Caco-2 (cell line): ENCODE data around the gene COMMD9. TPM values are rescaled to one million over a fixed set of nuclear protein-coding genes. Genes with fewer than 3 reads are reported as not detected.

Experiments used
- BruUV-seq: library from RNA; stranded (reverse); fragments of 400-500 nt; replicated peaks from 2 replicates; lab custom pipeline; 2021; lab: Mats Ljungman, UMichigan
- CTCF ChIA-PET: fragments of 300-600 bp; sonication (Branson Sonifier 250); formaldehyde crosslinking; loops from one replicate; lab custom pipeline; 2022; ENCODE audit warnings: antibody characterized with exemption; lab: Charles Lee
- POLR2A ChIA-PET: fragments of 300-600 bp; sonication (Branson Sonifier 250); formaldehyde crosslinking; loops from one replicate; lab custom pipeline; 2022; ENCODE audit warnings: antibody characterized with exemption; lab: Charles Lee
- DNase-seq, 2 experiments: peaks; one replicate each; pipeline versions ENCODE4 v3.0.0 to v3.0.0-alpha.2; 2020 to 2022
- H3K27me3 ChIP-seq: replicated peaks from 2 replicates; pipeline ENCODE4 v1.6.0; 2011; ENCODE audit warnings: low read length; ENCODE audit not compliant: control insufficient read depth, insufficient read depth
- H3K36me3 ChIP-seq: 2 replicates; pipeline ENCODE4 v1.5.1; 2011; ENCODE audit warnings: low read length; ENCODE audit not compliant: control insufficient read depth, insufficient read depth
- H3K4me1 ChIP-seq: fragments of 250-450 bp; sonication (Bioruptor Pico); 2 replicates; pipeline ENCODE4 v1.5.1; 2020; ENCODE audit warnings: mild to moderate bottlenecking
- H3K4me3 ChIP-seq: 2 replicates; pipeline ENCODE4 v1.5.1; 2011; ENCODE audit warnings: low read depth, mild to moderate bottlenecking, control low read depth, low read length
- H3K9me3 ChIP-seq: fragments of 250-450 bp; sonication (Bioruptor Pico); 2 replicates; pipeline ENCODE4 v1.5.1; 2020; ENCODE audit warnings: mild to moderate bottlenecking, moderate library complexity
- H3K27ac Mint-ChIP-seq: one replicate; pipeline ENCODE4 v1.8.0; 2022; ENCODE audit warnings: mixed read lengths; ENCODE audit not compliant: unreplicated experiment
- H3K27me3 Mint-ChIP-seq: one replicate; pipeline ENCODE4 v1.8.0; 2022; ENCODE audit warnings: mixed read lengths; ENCODE audit not compliant: insufficient read depth, unreplicated experiment
- H3K36me3 Mint-ChIP-seq: one replicate; pipeline ENCODE4 v1.8.0; 2022; ENCODE audit warnings: mild to moderate bottlenecking, mixed read lengths; ENCODE audit not compliant: insufficient read depth, unreplicated experiment
- H3K4me1 Mint-ChIP-seq: one replicate; pipeline ENCODE4 v1.8.0; 2022; ENCODE audit warnings: low read depth, mixed read lengths; ENCODE audit not compliant: unreplicated experiment
- H3K4me3 Mint-ChIP-seq: one replicate; pipeline ENCODE4 v1.8.0; 2022; ENCODE audit warnings: mild to moderate bottlenecking, moderate library complexity, mixed read lengths; ENCODE audit not compliant: unreplicated experiment
- H3K9me3 Mint-ChIP-seq: one replicate; pipeline ENCODE4 v1.8.0; 2022; ENCODE audit warnings: mixed read lengths; ENCODE audit not compliant: unreplicated experiment
- CTCF ChIP-seq, 2 experiments: fragments of 200-600 bp in 1 of 2; IDR thresholded peaks; 1 replicate in 1 of 2; 2 replicates in 1 of 2; pipeline versions ENCODE4 v1.5.1 to v1.8.0; 2011 to 2022; ENCODE audit warnings: antibody characterized with exemption in 1 of 2, control low read depth in 1 of 2, inconsistent platforms in 1 of 2, low read depth in 1 of 2, low read length in 1 of 2, mild to moderate bottlenecking in 1 of 2, moderate library complexity in 1 of 2; ENCODE audit not compliant: insufficient read depth in 1 of 2, severe bottlenecking in 1 of 2, unreplicated experiment in 1 of 2
- intact Hi-C: fragments of 100-400 bp; cut with micrococcal nuclease; formaldehyde crosslinking; loops from one replicate; pipeline ENCODE4 v1.10.0; 2022; ENCODE audit not compliant: unreplicated experiment
- total RNA-seq: library from RNA; stranded (reverse); gene quantifications from 2 replicates; pipeline ENCODE4 v1.2.3, GENCODE V29; 2022

Gene COMMD9
- total RNA-seq, 1 experiment from 2014 or later, result 46.9 TPM

- peak; percentile 21 to 63 for TF ChIP-seq CTCF (IDR thresholded peaks at IDR 0.05; ENCODE audit: insufficient read depth in 1 of 2, low read depth in 1 of 2, low read length in 1 of 2, severe bottlenecking in 1 of 2, unreplicated experiment in 1 of 2)
- intact Hi-C loops, result loop anchor here (1.0 kb wide), 2 partner anchors 186 to 200 kb away; no protein-coding TSS in a partner anchor
- Histone ChIP-seq H3K27me3 (no peaks in the 10 kb centered on the region), H3K9me3 (no peaks in the 10 kb centered on the region), H3K4me3 (no peak overlapping the region), H3K4me1 (no peaks in the 10 kb centered on the region), H3K36me3 (no peaks in the 10 kb centered on the region)
- ChIA-PET POLR2A (no interaction called here), CTCF (interaction anchor here (1.4 to 2.1 kb wide), 2 partner anchors 187 to 201 kb away, joined by 8 to 20 read pairs; no protein-coding TSS in a partner anchor)
- Mint-ChIP-seq H3K4me1 (peaks cover 15% of the 10 kb centered on the region), H3K27ac (no peak overlapping the region), H3K4me3 (no peak overlapping the region), H3K36me3 (peaks cover 9% of the 10 kb centered on the region), H3K27me3 (peaks cover 19% of the 10 kb centered on the region), H3K9me3 (no peaks in the 10 kb centered on the region)
- DNase-seq, result peak in 1 of 2 experiments; percentile 32
- BruUV-seq, result no TSS peak
These were observed 3.1 kb upstream of the COMMD9 start for GRCh38 chr11:36292311-36292722.

GRCh38 chr11:36288442-36289225, 590 bp downstream of the COMMD9 start:
- BruUV-seq, result TSS peak; percentile 62
- POLR2A ChIA-PET, result interaction anchor here (0.5 to 0.6 kb wide), 2 partner anchors 93 to 152 kb away, joined by 3 to 4 read pairs; no protein-coding TSS in a partner anchor
- CTCF ChIA-PET, result interaction anchor here (0.7 to 1.5 kb wide), 4 partner anchors 16 to 467 kb away, joined by 3 to 5 read pairs (median 3); no protein-coding TSS in a partner anchor

More at GRCh38 chr11:36288442-36289225, 590 bp downstream of the COMMD9 start:
- peak overlapping the region; percentile 47 for H3K4me3 ChIP-seq
- H3K4me1 ChIP-seq, result no peaks in the 10 kb centered on the region
- H3K27me3 Mint-ChIP-seq, result peaks cover 9% of the 10 kb centered on the region
- no peaks in the 10 kb centered on the region for H3K27me3 ChIP-seq
- peaks cover 15% of the 10 kb centered on the region for H3K4me1 Mint-ChIP-seq
- peaks cover 9% of the 10 kb centered on the region for H3K36me3 Mint-ChIP-seq
- no peaks in the 10 kb centered on the region for H3K9me3 ChIP-seq
- DNase-seq, result peak in 1 of 2 experiments; percentile 15
- peak overlapping the region; percentile 86 for H3K4me3 Mint-ChIP-seq
- intact Hi-C loops, result no loop called here
- no peaks in the 10 kb centered on the region for H3K9me3 Mint-ChIP-seq
- TF ChIP-seq CTCF (IDR thresholded peaks at IDR 0.05; ENCODE audit: insufficient read depth in 1 of 2, low read depth in 1 of 2, low read length in 1 of 2, severe bottlenecking in 1 of 2, unreplicated experiment in 1 of 2), result no peak
- H3K36me3 ChIP-seq, result no peaks in the 10 kb centered on the region
- H3K27ac Mint-ChIP-seq, result peak overlapping the region; percentile 82
